PC-3 (cell line): Measurements from ENCODE around the gene KDM1A.

Experiments used
- CTCF ChIP-seq: fragments of 300-600 bp; sonication (generic); conservative IDR thresholded peaks from 2 replicates; pipeline ENCODE4 v1.5.1; 2017; ENCODE audit warnings: antibody characterized with exemption, low read depth, mild to moderate bottlenecking, low read length
- EZH2 ChIP-seq: fragments of 300-600 bp; sonication (generic); IDR thresholded peaks from one replicate; pipeline ENCODE4 v1.6.1; 2017; ENCODE audit warnings: antibody characterized with exemption, mild to moderate bottlenecking, low read length; ENCODE audit not compliant: unreplicated experiment

GRCh38 chr1:23062271-23062670 lies 43.0 kb downstream of the KDM1A start:
- no peak for TF ChIP-seq CTCF
- TF ChIP-seq EZH2, result no peak
